DND-41 (cell line): ENCODE data around the gene MLH1.

Experiments
- CTCF ChIP-seq: IDR thresholded peaks from 2 replicates; pipeline ENCODE4 v1.5.1; 2012; ENCODE audit warnings: borderline replicate concordance, low read length, moderate library complexity, mild to moderate bottlenecking; ENCODE audit not compliant: poor library complexity, severe bottlenecking; ENCODE audit errors: extremely low read depth
- EZH2 ChIP-seq: IDR thresholded peaks from 3 replicates; pipeline ENCODE4 v1.6.1; 2012; ENCODE audit warnings: borderline replicate concordance, low read depth, mild to moderate bottlenecking, moderate library complexity, low read length, inconsistent platforms; ENCODE audit not compliant: severe bottlenecking

DNA sequence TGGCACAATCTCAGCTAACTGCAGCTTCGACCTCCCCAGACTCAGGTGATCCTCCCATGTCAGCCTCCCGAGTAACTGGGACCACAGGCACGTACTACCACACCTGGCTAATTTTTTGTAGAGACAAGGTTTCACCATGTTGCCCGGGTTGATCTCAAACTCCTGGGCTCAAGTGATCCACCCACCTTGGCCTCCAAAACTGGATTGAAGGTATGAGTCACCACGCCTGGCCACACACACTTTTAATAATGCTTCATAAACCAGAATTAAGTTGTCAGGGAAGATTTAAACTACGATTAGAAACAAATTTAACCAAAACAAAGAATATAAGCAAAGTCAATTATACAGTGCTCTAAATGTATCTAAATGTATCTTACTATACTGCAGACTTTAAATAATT lies 93.6 kb downstream of the MLH1 start:
- TF ChIP-seq CTCF (no peak), EZH2 (no peak)
